ENCODE data around the gene YIF1A. TPM values are rescaled to one million over a fixed set of nuclear protein-coding genes. Genes with fewer than 3 reads are reported as not detected.
"Not testable (repeated sequence)": the region's sequence is repeated elsewhere in the genome, so short reads cannot be mapped to it uniquely, and the experiment has no call there.

Gene YIF1A
- total RNA-seq, 2 experiments from 2014 or later: 39.1 to 45.4 TPM

DNA sequence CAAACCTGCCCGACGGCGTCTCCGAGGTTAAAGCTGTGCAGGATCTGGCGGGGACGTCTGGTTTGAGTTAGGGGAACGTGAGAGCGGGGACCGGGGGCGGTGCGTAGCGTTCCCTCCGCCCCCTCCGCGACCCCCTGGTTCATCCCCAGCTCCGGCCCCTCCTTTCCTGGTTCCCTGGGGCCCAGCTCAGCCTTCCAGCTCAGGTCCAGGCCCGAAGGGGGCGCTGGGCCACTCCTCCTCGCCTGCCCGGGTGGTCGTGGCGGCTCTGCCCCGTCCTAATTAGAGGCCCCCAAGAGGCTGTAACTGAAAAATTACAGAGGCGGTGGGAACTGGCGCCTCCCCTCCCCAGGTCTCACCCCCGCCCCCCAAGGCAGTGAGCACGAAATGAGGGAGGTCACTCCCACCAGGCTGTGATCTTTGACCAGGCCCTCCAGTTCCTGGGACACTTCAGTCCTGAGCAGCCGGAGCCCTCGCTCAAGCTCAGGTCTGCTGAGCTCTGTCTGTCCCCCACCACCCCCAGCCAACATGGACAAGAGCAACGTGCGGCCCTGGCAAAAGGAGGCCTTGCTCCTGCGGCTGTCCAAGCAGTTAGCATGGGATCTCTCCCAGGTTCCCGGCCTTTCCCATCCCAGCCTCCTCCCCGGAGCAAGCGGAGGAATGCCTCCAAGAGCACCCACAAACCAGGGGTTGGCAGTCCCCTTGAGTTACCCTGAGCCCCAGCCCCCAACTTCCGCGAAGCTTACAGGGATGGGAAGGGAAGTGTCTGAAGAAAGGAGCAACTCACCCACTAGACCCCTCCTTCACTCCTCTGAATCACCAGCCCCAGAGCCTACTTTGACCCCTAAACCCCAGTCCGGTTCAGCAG is 24.6 kb upstream of the YIF1A start:
- no peak for DNase-seq
- Mint-ChIP-seq H3K27me3 (no peaks in the 10 kb centered on the region), H3K9me3 (no peaks in the 10 kb centered on the region), H3K36me3 (ENCODE audit: low read depth) (peaks cover under 1% of the 10 kb centered on the region), H3K4me3 (peak overlapping the region; percentile 87), H3K27ac (peak overlapping the region; percentile 99), H3K4me1 (peaks cover 51% of the 10 kb centered on the region)
- POLR2A ChIA-PET: no interaction called here
- CTCF ChIA-PET: interaction anchor here (0.5 to 3.5 kb wide), 13 partner anchors 11 to 454 kb away, joined by 3 to 18 read pairs (median 4); partner anchors contain the start of gene YIF1A

DNA sequence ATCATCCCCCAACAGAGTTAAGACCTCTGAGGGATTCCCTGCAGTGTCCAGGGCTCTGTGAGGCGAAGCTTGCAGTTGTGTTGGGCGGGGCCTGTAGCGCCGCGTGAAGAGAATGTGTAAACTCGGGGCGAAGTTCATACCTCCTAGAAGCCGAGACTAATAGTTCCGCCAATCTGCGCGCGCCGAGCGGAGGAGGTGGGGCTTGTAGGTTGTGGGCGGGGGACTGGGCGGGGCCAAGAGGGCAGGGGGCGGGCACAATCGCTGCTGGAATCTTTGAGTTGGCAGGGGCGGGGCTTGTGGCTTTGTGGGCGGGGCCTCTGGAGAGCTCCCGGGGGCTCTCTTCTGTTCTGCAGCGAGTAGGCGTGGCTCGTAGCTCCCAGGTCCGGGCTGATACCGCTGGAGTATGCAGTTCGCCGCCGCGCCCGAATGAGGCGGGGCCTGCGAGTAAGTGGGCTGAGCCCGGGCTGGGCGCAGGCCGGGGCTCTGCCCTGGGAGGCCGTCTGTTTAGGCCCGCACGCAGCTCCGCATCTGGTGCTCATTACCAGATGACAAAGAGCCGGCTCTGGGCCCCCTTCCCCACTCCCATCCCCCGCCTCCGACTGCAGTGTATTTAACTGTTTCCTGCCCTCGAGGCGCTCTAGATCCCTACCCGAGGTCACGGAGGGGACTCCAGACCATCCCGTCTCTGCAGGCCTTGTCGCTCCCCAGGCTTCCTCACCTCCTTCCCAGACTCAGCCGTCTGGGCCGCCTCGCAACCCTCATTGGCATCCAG is 23.8 kb upstream of the YIF1A start:
- Mint-ChIP-seq H3K27me3 (no peaks in the 10 kb centered on the region), H3K4me1 (peaks cover 43% of the 10 kb centered on the region), H3K9me3 (no peaks in the 10 kb centered on the region), H3K4me3 (peak overlapping the region; percentile 87), H3K36me3 (ENCODE audit: low read depth) (no peaks in the 10 kb centered on the region), H3K27ac (peak overlapping the region; percentile 99)
- ChIA-PET CTCF (interaction anchor here (0.5 to 3.5 kb wide), 27 partner anchors 10 to 453 kb away, joined by 3 to 18 read pairs (median 4); partner anchors contain the start of genes MRPL11, RIN1 and YIF1A), POLR2A (no interaction called here)
- peak; percentile 100 for DNase-seq

DNA sequence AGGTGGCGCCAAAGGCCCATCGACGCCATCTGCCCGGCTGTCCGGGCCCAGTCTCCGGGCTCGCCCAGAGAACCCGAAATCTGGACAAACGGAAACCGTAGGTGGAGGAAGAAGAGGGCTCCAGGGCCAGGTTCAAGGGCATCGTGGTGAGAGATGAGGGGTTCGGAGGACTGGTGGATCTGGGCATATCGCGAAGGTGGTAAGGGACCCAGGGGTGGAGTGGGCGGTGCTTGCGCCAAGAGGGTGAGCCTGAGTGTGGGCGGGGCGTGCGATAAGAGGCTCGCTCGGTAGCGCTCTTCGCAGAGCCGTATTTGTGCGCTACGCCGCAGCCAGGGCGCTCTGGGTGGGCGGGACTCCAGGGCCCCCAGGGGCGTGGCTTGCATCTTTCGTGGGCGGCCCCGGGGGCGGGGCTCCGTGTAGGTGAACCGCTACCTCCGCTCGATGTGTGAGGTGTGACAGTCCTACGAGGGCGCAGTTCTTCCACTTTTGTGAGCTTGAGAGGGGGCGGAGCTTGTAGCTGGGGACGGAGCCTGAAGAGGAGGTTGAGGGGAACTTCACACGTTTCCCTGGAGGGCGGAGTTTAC is 23.1 kb upstream of the YIF1A start:
- H3K27me3 Mint-ChIP-seq: peaks cover 3% of the 10 kb centered on the region
- POLR2A ChIA-PET: no interaction called here
- CTCF ChIA-PET: interaction anchor here (0.7 to 3.5 kb wide), 40 partner anchors 10 to 452 kb away, joined by 3 to 18 read pairs (median 4); partner anchors contain the start of genes CTSF, MRPL11, RIN1 and YIF1A
- peak overlapping the region; percentile 87 for H3K4me3 Mint-ChIP-seq
- H3K9me3 Mint-ChIP-seq: no peaks in the 10 kb centered on the region
- peak; percentile 98 for DNase-seq
- H3K27ac Mint-ChIP-seq: peak overlapping the region; percentile 99
- H3K36me3 Mint-ChIP-seq (ENCODE audit: low read depth): no peaks in the 10 kb centered on the region
- H3K4me1 Mint-ChIP-seq: peaks cover 36% of the 10 kb centered on the region

DNA sequence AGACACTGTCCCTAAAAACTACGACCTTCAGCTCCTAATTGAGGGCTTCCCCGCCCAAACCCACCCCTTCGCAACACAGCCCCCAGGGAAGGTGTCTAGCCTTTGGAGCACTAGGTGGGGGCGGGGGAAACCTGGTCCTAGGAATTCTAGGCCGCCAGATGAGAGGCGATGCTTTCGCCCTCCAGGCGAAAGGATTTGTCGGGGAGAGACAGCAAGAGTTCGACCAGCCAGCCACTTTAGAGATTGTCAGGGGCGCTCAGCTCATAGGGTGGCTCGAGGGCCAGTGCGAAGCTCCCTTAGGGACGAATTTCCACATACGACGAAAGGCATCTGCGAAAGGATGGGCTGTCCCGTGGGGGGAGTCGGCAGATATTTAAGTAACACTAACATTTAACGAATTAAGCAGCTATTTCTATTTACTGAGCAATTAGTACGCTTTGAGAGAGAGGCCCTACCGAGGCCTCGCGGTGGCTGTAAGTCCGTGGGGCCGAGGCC is 22.6 kb upstream of the YIF1A start:
- POLR2A ChIA-PET: no interaction called here
- no peak for DNase-seq
- H3K36me3 Mint-ChIP-seq (ENCODE audit: low read depth): no peaks in the 10 kb centered on the region
- H3K27me3 Mint-ChIP-seq: peaks cover 3% of the 10 kb centered on the region
- peaks cover 35% of the 10 kb centered on the region for H3K4me1 Mint-ChIP-seq
- no peaks in the 10 kb centered on the region for H3K9me3 Mint-ChIP-seq
- peak overlapping the region; percentile 87 for H3K4me3 Mint-ChIP-seq
- H3K27ac Mint-ChIP-seq: peak overlapping the region; percentile 99
- CTCF ChIA-PET: interaction anchor here (0.6 to 3.5 kb wide), 34 partner anchors 9 to 257 kb away, joined by 3 to 18 read pairs (median 4); partner anchors contain the start of genes BRMS1, CTSF, RIN1 and YIF1A

DNA sequence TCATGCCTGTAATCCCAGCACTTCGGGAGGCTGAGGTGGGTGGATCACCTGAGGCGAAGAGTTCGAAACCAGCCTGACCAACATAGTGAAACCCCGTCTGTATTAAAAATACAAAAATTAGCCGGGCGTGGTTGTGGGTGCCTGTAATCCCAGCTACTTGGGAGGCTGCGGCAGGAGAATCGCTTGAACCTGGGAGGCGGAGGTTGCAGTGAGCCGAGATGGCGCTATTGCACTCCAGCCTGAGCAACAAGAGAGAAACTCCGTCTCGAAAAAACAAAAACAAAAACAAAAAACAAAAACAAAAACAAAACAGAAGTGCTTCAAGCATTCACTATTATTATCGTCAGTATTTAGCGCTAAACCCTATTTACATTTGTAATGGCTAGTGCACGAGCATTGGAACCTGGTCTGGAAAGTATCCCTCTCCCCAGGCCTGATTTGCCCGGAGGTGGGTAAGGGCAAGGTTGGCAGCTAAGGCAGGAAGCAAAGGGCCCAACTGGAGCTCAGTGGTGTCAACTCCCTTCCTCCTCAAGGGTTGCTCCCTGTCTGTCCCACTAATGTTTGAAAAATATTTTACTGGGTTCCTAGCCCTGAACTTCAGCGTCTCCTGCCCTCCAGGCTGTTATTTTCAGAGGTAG is 22.0 kb upstream of the YIF1A start:
- POLR2A ChIA-PET: not testable (repeated sequence)

DNA sequence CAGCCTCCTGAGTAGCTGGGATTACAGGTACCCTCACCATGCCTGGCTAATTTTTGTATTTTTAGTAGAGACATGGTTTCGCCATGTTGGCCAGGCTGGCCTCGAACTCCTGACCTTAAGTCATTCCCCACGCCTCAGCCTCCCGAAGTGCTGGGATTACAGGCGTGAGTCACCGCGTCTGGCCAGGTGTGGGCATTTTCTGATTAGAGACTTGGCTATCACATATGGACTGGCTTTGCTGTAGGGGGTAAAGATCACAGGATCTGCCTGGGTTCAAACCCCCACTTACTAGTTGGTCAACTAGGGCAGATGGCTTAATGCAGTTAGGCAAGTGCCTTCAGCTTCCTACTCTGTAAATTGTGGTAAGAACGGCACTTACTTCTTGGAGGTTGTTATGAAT is 21.4 kb upstream of the YIF1A start:
- no peak overlapping the region for H3K4me3 Mint-ChIP-seq
- H3K4me1 Mint-ChIP-seq: peaks cover 25% of the 10 kb centered on the region
- no peak for DNase-seq
- ChIA-PET POLR2A (no interaction called here), CTCF (interaction anchor here (2.6 to 3.5 kb wide), 2 partner anchors 80 to 88 kb away, joined by 7 to 18 read pairs; no protein-coding TSS in a partner anchor)
- no peaks in the 10 kb centered on the region for H3K9me3 Mint-ChIP-seq
- H3K36me3 Mint-ChIP-seq (ENCODE audit: low read depth): no peaks in the 10 kb centered on the region
- H3K27ac Mint-ChIP-seq: no peak overlapping the region
- H3K27me3 Mint-ChIP-seq: peaks cover 3% of the 10 kb centered on the region

More for the DNA sequence above, 22.0 kb upstream of the YIF1A start:
- H3K27ac Mint-ChIP-seq; H3K36me3 Mint-ChIP-seq (ENCODE audit: low read depth); H3K9me3 Mint-ChIP-seq; DNase-seq; H3K4me3 Mint-ChIP-seq; H3K27me3 Mint-ChIP-seq: not testable (repeated sequence)
- CTCF ChIA-PET: interaction anchor here (0.6 to 3.5 kb wide), 33 partner anchors 9 to 257 kb away, joined by 3 to 18 read pairs (median 4); partner anchors contain the start of genes BRMS1, CTSF, RIN1 and YIF1A
- H3K4me1 Mint-ChIP-seq: peaks cover 31% of the 10 kb centered on the region

DNA sequence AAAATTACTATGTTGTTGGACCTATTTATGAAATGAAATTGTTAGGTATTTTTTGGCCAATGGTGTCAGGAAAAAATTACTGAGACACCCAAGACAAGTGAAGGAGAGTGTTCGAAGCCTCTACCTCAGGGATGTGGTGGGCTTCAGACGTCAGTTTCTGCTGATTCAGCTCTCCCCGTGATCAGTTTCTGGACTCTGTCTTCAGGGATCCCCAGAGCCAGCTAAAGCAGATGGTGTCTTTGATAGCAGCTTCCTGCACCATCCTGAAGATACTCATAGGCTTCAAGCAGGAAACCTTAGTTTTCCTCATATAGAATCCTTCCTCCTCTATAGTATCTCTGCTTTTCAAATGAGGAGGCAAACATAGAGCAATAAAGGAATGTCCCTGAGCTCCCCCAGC is 20.5 kb upstream of the YIF1A start:
- CTCF ChIA-PET: interaction anchor here (0.7 to 3.5 kb wide), 3 partner anchors 13 to 80 kb away, joined by 3 to 18 read pairs (median 3); no protein-coding TSS in a partner anchor
- H3K36me3 Mint-ChIP-seq (ENCODE audit: low read depth): no peaks in the 10 kb centered on the region
- peaks cover 3% of the 10 kb centered on the region for H3K27me3 Mint-ChIP-seq
- H3K4me1 Mint-ChIP-seq: peaks cover 19% of the 10 kb centered on the region
- no peak overlapping the region for H3K27ac Mint-ChIP-seq
- DNase-seq: no peak
- no peaks in the 10 kb centered on the region for H3K9me3 Mint-ChIP-seq
- no peak overlapping the region for H3K4me3 Mint-ChIP-seq
- POLR2A ChIA-PET: no interaction called here

DNA sequence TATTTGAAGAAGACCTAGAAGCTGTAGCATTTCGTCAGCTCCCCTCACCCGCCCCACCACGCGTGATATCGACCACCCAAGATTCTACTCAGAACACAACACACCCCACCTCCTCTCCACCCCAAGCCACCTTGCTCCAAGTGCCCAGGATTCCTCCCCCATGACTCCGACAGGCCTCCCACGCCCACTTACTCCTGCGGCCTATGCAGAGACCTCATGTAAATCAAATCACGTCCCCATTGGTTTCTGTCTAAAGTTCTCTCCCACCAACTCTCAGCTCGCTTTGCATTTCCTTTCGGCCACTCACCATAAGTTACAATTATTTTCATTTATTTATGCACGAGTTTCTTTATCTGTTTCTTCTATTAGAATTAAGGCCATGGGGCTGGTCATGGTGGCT is 13.7 kb upstream of the YIF1A start:
- POLR2A ChIA-PET: no interaction called here
- H3K4me3 Mint-ChIP-seq: no peak overlapping the region
- no peaks in the 10 kb centered on the region for H3K4me1 Mint-ChIP-seq
- DNase-seq: no peak
- H3K27me3 Mint-ChIP-seq: peaks cover 2% of the 10 kb centered on the region
- no peak overlapping the region for H3K27ac Mint-ChIP-seq
- no peaks in the 10 kb centered on the region for H3K36me3 Mint-ChIP-seq (ENCODE audit: low read depth)
- H3K9me3 Mint-ChIP-seq: no peaks in the 10 kb centered on the region
- CTCF ChIA-PET: interaction anchor here (1.6 kb wide), 1 partner anchor 10 kb away, joined by 12 read pairs; no protein-coding TSS in a partner anchor

DNA sequence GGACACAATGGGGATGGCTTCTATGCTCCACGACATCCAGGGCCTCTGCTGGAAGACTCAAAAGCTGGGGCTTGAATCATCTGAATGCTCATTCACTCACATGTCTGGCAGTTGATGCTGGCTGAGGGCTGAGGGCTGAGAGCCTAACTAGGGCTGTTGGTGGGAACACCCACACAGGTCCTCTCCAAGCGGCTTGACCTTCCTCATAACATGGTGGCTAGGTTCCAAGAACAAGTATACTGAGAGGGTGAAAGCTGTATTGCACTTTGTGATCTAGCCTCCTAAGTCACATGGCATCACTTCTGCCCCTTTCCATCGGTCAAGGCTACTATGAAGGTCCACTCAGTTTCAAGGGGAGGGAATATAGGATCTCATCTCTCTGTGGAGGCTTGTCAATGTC is 10.2 kb upstream of the YIF1A start:
- no peak for DNase-seq
- Mint-ChIP-seq H3K36me3 (ENCODE audit: low read depth) (no peaks in the 10 kb centered on the region), H3K4me1 (no peaks in the 10 kb centered on the region), H3K4me3 (no peak overlapping the region), H3K27me3 (no peaks in the 10 kb centered on the region), H3K27ac (no peak overlapping the region), H3K9me3 (no peaks in the 10 kb centered on the region)
- POLR2A ChIA-PET: interaction anchor here (0.6 kb wide), 1 partner anchor 121 kb away, joined by 3 read pairs; no protein-coding TSS in a partner anchor
- CTCF ChIA-PET: interaction anchor here (0.5 to 2.0 kb wide), 2 partner anchors 13 to 523 kb away, joined by 5 to 9 read pairs; no protein-coding TSS in a partner anchor

DNA sequence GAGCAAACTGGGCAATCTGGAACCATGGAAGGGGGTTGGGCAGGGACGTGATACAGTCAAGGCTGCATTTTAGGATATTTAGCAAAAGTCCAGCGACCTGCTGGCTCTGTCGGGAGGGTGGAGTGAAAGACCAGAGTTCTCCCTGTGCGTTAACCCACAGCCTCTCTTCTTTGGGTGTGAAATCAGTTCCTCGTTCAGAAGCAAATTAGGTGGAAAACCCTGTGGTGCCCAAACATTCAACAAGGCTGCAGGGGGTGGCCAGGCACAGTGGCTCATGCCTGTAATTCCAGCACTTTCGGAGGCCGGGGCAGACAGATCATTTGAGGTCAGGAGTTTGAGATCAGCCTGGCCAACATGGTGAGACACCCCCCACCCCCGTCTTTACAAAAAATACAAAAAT is 8.7 kb upstream of the YIF1A start:
- no peaks in the 10 kb centered on the region for H3K36me3 Mint-ChIP-seq (ENCODE audit: low read depth)
- ChIA-PET POLR2A (no interaction called here), CTCF (interaction anchor here (0.6 to 2.0 kb wide), 5 partner anchors 9 to 248 kb away, joined by 3 to 9 read pairs (median 4); partner anchors contain the start of genes YIF1A and ZDHHC24)
- H3K27me3 Mint-ChIP-seq: peaks cover 8% of the 10 kb centered on the region
- DNase-seq: no peak
- H3K4me3 Mint-ChIP-seq: no peak overlapping the region
- peaks cover 4% of the 10 kb centered on the region for H3K4me1 Mint-ChIP-seq
- no peaks in the 10 kb centered on the region for H3K9me3 Mint-ChIP-seq
- H3K27ac Mint-ChIP-seq: no peak overlapping the region

DNA sequence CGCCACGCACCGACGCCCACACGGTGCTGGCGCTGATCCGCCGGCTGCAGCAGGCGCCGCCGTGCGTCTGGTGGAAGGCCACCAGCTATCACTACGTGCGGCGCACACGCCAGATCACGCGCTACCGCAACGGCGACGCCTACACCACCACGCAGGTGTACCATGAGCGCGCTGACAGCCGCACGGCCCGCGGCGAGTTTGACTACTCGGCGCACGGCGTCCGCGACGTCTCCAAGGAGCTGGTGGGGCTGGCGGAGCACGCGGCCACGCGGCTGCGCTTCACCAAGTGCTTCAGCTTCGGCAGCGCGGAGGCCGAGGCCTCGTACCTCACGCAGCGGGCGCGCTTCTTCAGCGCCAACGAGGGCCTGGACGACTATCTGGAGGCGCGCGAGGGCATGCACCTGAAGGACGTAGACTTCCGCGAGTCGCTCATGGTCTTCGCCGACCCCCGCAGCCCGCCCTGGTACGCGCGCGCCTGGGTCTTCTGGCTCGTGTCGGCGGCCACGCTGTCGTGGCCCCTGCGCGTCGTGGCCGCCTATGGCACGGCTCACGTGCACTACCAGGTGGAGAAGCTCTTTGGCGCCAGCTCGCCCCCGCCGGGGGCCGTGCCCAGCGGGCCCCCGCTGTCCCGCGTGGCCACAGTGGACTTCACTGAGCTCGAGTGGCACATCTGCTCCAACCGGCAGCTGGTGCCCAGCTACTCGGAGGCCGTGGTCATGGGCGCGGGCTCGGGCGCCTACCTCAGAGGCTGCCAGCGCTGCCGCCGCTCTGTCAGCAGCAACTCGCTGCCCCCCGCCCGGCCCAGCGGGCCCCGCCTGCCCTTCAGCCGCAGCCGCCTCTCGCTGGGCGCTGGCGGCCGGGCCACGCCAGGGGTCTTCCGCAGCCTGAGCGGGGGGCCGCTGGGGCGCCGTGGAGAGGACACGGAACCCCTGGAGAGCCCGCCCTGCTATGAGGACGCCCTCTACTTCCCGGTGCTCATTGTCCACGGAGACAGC is 6.0 kb upstream of the YIF1A start:
- Mint-ChIP-seq H3K4me1 (peaks cover 16% of the 10 kb centered on the region), H3K27me3 (peaks cover 25% of the 10 kb centered on the region), H3K36me3 (ENCODE audit: low read depth) (no peaks in the 10 kb centered on the region), H3K27ac (no peak overlapping the region), H3K9me3 (no peaks in the 10 kb centered on the region), H3K4me3 (no peak overlapping the region)
- CTCF ChIA-PET: interaction anchor here (1.1 to 1.5 kb wide), 3 partner anchors 12 to 73 kb away, joined by 3 read pairs; no protein-coding TSS in a partner anchor
- no peak for DNase-seq
- POLR2A ChIA-PET: no interaction called here
